Spleen (tissue), 11 donors: ENCODE results near the gene DMD. TPM values are rescaled to one million over a fixed set of nuclear protein-coding genes. Genes with fewer than 3 reads are reported as not detected.
"Not testable (repeated sequence)": the region's sequence is repeated elsewhere in the genome, so short reads cannot be mapped to it uniquely, and the experiment has no call there.

ENCODE experiments used
- DNase-seq: peaks from one replicate; pipeline ENCODE4 v3.0.0-alpha.2; 2020
- H3K27ac ChIP-seq, 8 donors: fragments of 200-600 bp; sonication (generic) in 7 of 8; 1 replicate in 4 of 8; 2 replicates in 4 of 8; pipeline versions ENCODE4 v1.5.0 to v1.8.0; 2016 to 2021; ENCODE audit warnings: inconsistent platforms in 4 of 8, mild to moderate bottlenecking in 4 of 8, moderate library complexity in 1 of 8
- H3K27me3 ChIP-seq, 7 donors: fragments of 200-600 bp; sonication (generic) in 6 of 7; replicated peaks in 1 of 7; 1 replicate in 4 of 7; 2 replicates in 3 of 7; pipeline versions ENCODE4 v1.5.0 to v1.8.0; 2016 to 2021; ENCODE audit warnings: inconsistent platforms in 3 of 7, mild to moderate bottlenecking in 1 of 7
- H3K36me3 ChIP-seq, 6 donors: fragments of 200-600 bp; sonication (generic) in 5 of 6; 1 replicate in 4 of 6; 2 replicates in 2 of 6; pipeline versions ENCODE4 v1.5.0 to v1.8.0; 2016 to 2021; ENCODE audit warnings: inconsistent platforms in 2 of 6
- H3K4me1 ChIP-seq, 6 donors: fragments of 200-600 bp; sonication (generic) in 5 of 6; 1 replicate in 3 of 6; 2 replicates in 3 of 6; pipeline versions ENCODE4 v1.5.0 to v1.8.0; 2016 to 2021; ENCODE audit warnings: inconsistent platforms in 3 of 6
- H3K4me3 ChIP-seq, 8 donors: fragments of 200-600 bp; sonication (generic) in 7 of 8; 1 replicate in 4 of 8; 2 replicates in 4 of 8; pipeline versions ENCODE4 v1.5.0 to v1.8.0; 2016 to 2021; ENCODE audit warnings: inconsistent platforms in 4 of 8, mild to moderate bottlenecking in 4 of 8, moderate library complexity in 2 of 8
- H3K9me3 ChIP-seq, 8 donors: fragments of 200-600 bp; sonication (generic) in 7 of 8; 1 replicate in 4 of 8; 2 replicates in 4 of 8; pipeline versions ENCODE4 v1.5.0 to v1.8.0; 2016 to 2021; ENCODE audit warnings: inconsistent platforms in 4 of 8
- POLR2A ChIP-seq, 3 donors: fragments of 450-650 bp; IDR thresholded peaks; one replicate each; pipeline ENCODE4 v1.5.1; 2017; ENCODE audit warnings: antibody characterized with exemption in 3 of 3, mild to moderate bottlenecking in 1 of 3
- POLR2AphosphoS5 ChIP-seq, 3 donors: sonication (generic); formaldehyde crosslinking; IDR thresholded peaks; one replicate each; pipeline ENCODE4 v1.5.1; 2017; ENCODE audit warnings: antibody characterized with exemption in 3 of 3
- WGBS, 5 donors: extraction: QIAGEN DNeasy Blood & Tissue Kit in 3 of 5; methylation state at CpG; one replicate each; pipeline versions ENCODE4 v1.1.5 to v1.1.7; 2013 to 2018; 5-methylcytosine and 5-hydroxymethylcytosine counted together
- intact Hi-C: fragments of 100-400 bp; cut with DNase I; formaldehyde crosslinking; loops from one replicate; pipeline ENCODE4 v1.15.0; 2023; ENCODE audit warnings: low total_unique reads
- polyA plus RNA-seq, 3 donors: library from polyadenylated mRNA; stranded (reverse); fragments of 200-250 nt; gene quantifications; one replicate each; pipeline ENCODE4 v1.2.1, GENCODE V29; 2013
- total RNA-seq, 7 donors: library from RNA; depleted of rRNA in 3 of 7; stranded (reverse); fragments of >200 nt in 3 of 7; fragmentation: NEBNext Ultra II Directional in 4 of 7; extraction: Animal tissue kit (Norgen Biotek cat#: 25700) in 4 of 7; gene quantifications; one replicate each; pipeline versions ENCODE4 v1.1.0 to v1.2.1, GENCODE V29; 2016 to 2021
- TF ChIP-seq, protein P1 (sequence below), 11 experiments: fragments of 200-600 bp in 7 of 11; fragments of 450-650 bp in 4 of 11; sonication (generic) in 4 of 11; IDR thresholded peaks in 8 of 11; conservative IDR thresholded peaks in 3 of 11; 1 replicate in 7 of 11; 2 replicates in 4 of 11; pipeline versions ENCODE4 v1.4.0 to v1.8.0; 2016 to 2021; ENCODE audit warnings: antibody characterized with exemption in 11 of 11, inconsistent platforms in 4 of 11, mild to moderate bottlenecking in 1 of 11
- donor health status: healthy with polysubstance abuse.
- donor health status: DM: no; HTN: no; CAD: no; lungs with moderate emphysema.
- donor health status: DM: no; HTN: no; CAD: no.
- donor health status: Bipolar disorder and iron deficiency.
- donor health status: healthy.
- donor health status: DM: no; HTN: no; CAD: no.
- donor health status: DM: yes; HTN: yes; CAD: no.

DMD gene
- total and polyA plus RNA-seq, 10 donors: 1.3 to 11.3 (median 4.4) TPM

DNA sequence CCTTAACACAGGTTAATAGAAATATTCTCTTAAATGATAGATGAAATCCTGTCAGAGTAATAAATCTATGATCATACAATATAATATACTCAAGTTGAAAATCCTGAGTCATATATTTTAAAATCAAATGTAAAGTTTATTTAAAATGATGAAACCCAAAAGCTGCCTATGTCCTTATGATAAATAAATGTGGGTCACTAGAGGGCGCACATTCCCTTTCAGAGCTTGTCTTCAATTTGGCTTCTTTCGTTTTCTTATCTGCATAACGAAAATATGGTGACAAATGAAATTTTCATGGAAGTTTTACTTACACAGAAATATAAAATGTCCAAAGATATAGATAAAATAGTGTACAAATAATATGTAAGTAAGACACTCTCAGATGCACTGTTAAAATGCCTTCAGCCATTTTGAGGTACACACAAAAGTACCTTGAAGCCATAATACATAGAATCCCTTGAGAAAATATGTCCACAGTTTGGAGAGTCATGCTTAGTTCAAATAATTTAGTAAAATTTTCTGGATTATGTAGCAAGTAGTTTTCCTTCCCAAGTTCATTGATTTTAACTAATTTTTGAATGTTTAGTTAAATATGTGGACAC is 680.4 kb downstream of the DMD start:
- peak overlapping the region in 2 of 8 donors; percentile 20 to 45 for H3K4me3 ChIP-seq
- H3K27ac ChIP-seq: no peak overlapping the region
- H3K9me3 ChIP-seq: no peaks in the 10 kb centered on the region
- 0 to 4% (median 1%) methylated on average over 3 of the region's 3 CpGs for WGBS, 5 donors
- TF ChIP-seq, protein P1, sequence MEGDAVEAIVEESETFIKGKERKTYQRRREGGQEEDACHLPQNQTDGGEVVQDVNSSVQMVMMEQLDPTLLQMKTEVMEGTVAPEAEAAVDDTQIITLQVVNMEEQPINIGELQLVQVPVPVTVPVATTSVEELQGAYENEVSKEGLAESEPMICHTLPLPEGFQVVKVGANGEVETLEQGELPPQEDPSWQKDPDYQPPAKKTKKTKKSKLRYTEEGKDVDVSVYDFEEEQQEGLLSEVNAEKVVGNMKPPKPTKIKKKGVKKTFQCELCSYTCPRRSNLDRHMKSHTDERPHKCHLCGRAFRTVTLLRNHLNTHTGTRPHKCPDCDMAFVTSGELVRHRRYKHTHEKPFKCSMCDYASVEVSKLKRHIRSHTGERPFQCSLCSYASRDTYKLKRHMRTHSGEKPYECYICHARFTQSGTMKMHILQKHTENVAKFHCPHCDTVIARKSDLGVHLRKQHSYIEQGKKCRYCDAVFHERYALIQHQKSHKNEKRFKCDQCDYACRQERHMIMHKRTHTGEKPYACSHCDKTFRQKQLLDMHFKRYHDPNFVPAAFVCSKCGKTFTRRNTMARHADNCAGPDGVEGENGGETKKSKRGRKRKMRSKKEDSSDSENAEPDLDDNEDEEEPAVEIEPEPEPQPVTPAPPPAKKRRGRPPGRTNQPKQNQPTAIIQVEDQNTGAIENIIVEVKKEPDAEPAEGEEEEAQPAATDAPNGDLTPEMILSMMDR (IDR thresholded peaks at IDR 0.05 in 8 of 11, conservative IDR thresholded peaks at IDR 0.05 in 3 of 11): peak in 5 of 11 experiments; percentile 13 to 51 (median 19)
- TF ChIP-seq POLR2A (IDR thresholded peaks at IDR 0.05): no peak
- peaks cover 0 to 6% (median 0%) of the 10 kb centered on the region in 6 donors for H3K4me1 ChIP-seq
- H3K36me3 ChIP-seq: no peaks in the 10 kb centered on the region
- H3K27me3 ChIP-seq: no peaks in the 10 kb centered on the region
- no peak for DNase-seq
- intact Hi-C loops: no loop called here

DNA sequence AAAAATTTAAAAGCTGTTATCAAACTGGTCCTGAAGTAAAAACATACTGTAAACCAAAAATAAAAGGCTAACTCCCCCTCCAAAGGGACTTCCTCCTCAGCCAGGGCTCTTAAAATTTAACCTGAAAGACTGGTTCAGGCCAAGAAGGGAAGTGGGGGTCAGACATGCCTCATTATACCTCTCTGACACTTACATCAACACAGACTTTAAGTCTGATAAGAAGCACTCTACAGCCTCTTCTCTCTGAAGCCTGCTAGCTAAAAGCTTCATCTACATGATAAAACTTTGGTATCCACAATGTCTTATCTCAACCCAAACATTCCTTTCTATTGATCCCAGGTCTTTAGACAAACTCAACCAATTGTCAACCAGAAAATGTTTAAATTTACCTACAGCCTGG is 682.9 kb downstream of the DMD start:
- intact Hi-C loops: not testable (repeated sequence)

DNA sequence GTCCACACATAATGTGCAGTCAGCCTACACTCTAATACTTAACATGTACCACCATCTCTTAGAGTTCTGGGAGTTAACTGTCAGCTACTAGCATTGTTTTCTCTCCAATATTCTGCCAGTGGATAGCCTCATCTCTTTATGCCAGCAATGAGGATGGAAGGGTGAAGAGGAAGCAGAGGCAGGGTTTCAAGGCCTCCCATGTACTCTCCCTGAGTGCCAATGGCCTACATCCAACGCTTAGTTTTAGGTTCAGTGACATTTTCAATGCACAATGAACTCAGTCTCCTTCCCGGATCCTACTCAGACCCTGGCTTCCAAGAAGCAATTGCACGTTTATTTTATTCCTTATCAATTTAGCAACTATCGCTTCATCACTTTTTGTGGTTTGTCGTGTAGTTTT is 686.1 kb downstream of the DMD start:
- intact Hi-C loops: no loop called here
- TF ChIP-seq POLR2A (IDR thresholded peaks at IDR 0.05) (no peak), POLR2AphosphoS5 (IDR thresholded peaks at IDR 0.05) (no peak)
- TF ChIP-seq, protein P1 (IDR thresholded peaks at IDR 0.05 in 8 of 11, conservative IDR thresholded peaks at IDR 0.05 in 3 of 11): no peak
- no peak for DNase-seq
- Histone ChIP-seq H3K4me1 (no peaks in the 10 kb centered on the region), H3K4me3 (no peak overlapping the region), H3K27me3 (no peaks in the 10 kb centered on the region), H3K27ac (no peak overlapping the region), H3K36me3 (no peaks in the 10 kb centered on the region), H3K9me3 (no peaks in the 10 kb centered on the region)
- 76 to 94% (median 86%) methylated on average over 5 of the region's 5 CpGs for WGBS, 5 donors

More for the DNA sequence above, 682.9 kb downstream of the DMD start:
- not testable (repeated sequence) for H3K4me1 ChIP-seq, H3K9me3 ChIP-seq, H3K36me3 ChIP-seq, H3K27ac ChIP-seq, H3K4me3 ChIP-seq, DNase-seq, H3K27me3 ChIP-seq

DNA sequence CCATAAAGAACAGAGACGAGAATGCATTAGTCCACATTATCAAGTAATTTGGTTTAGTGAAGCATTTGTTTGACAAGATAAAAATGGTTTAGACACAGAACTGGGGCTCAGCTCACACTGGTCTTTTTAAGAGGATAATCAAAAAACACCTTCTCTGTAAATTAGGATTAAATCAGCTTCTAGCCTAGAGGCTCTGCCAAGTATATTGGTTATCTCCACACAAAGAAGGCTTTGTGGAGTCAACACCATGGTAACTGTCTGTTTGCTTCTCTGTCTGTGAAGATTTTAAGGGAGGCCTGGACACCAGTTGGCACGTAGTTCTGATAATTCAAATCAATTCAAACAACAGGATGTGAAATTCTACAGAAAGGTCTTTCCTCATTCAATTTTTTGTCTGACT is 687.0 kb downstream of the DMD start:
- H3K27ac ChIP-seq: no peak overlapping the region
- DNase-seq: no peak
- intact Hi-C loops: no loop called here
- TF ChIP-seq, protein P1 (IDR thresholded peaks at IDR 0.05 in 8 of 11, conservative IDR thresholded peaks at IDR 0.05 in 3 of 11): no peak
- TF ChIP-seq POLR2A (IDR thresholded peaks at IDR 0.05) (no peak), POLR2AphosphoS5 (IDR thresholded peaks at IDR 0.05) (no peak)
- 76 to 86% (median 77%) methylated on average over 2 of the region's 2 CpGs for WGBS, 5 donors
- no peak overlapping the region for H3K4me3 ChIP-seq
- H3K27me3 ChIP-seq: no peaks in the 10 kb centered on the region
- H3K36me3 ChIP-seq: no peaks in the 10 kb centered on the region
- no peaks in the 10 kb centered on the region for H3K4me1 ChIP-seq
- no peaks in the 10 kb centered on the region for H3K9me3 ChIP-seq

DNA sequence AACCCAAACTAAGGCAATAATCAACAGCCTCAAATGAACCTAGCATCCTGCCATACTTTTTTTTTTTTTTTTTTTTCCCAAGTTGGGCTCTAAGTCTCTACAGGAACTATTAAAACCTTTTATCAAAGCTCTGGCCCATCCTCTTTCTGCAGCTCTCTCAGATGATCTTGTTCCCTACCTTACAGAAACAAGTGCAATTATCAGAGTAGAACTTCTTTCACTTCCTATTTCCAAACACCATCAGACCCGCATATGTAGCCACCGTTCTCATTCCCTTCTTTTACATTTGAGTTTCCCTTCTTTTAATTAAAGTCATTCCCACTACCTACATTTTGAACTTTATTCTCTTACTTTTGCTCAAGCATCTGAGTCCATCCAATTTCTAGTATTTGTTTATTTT is 690.6 kb downstream of the DMD start:
- Histone ChIP-seq H3K4me1 (no peaks in the 10 kb centered on the region), H3K9me3 (no peaks in the 10 kb centered on the region), H3K27me3 (no peaks in the 10 kb centered on the region), H3K36me3 (no peaks in the 10 kb centered on the region), H3K4me3 (no peak overlapping the region), H3K27ac (no peak overlapping the region)
- intact Hi-C loops: no loop called here
- 58 to 76% (median 74%) methylated on average over 2 of the region's 2 CpGs for WGBS, 5 donors
- DNase-seq: no peak
- TF ChIP-seq POLR2AphosphoS5 (IDR thresholded peaks at IDR 0.05) (no peak), POLR2A (IDR thresholded peaks at IDR 0.05) (no peak)
- TF ChIP-seq, protein P1 (IDR thresholded peaks at IDR 0.05 in 8 of 11, conservative IDR thresholded peaks at IDR 0.05 in 3 of 11): no peak
